Astrocyte of the cerebellum (primary cell): ENCODE measurements around the gene MT1B.

Experiments used
- DNase-seq: peaks from one replicate; pipeline ENCODE4 v3.0.0-alpha.2; 2011; ENCODE audit warnings: low read depth
- H3K4me3 ChIP-seq: 2 replicates; pipeline ENCODE4 v1.5.1; 2011; ENCODE audit warnings: mild to moderate bottlenecking, low read depth, low read length, moderate library complexity
- CTCF ChIP-seq: IDR thresholded peaks from 2 replicates; pipeline ENCODE4 v1.5.1; 2012; ENCODE audit warnings: low read length, low read depth, moderate library complexity, mild to moderate bottlenecking; ENCODE audit errors: missing control alignments
- in situ Hi-C: cut with HindIII; loops from 2 replicates; pipeline ENCODE4 v1.10.0; 2017; ENCODE audit warnings: low sequenced_read_pairs

MT1B gene

GRCh38 chr16:56682703-56683397, 31.2 kb downstream of the MT1B start:
- TF ChIP-seq CTCF, result no peak
- DNase-seq, result no peak
- in situ Hi-C loops, result no loop called here
- H3K4me3 ChIP-seq, result peak overlapping the region; percentile 45

- in situ Hi-C loops, result no loop called here
- no peak for DNase-seq
- H3K4me3 ChIP-seq, result peak overlapping the region; percentile 45
- no peak for TF ChIP-seq CTCF
Observed at GRCh38 chr16:56683424-56684172, 31.9 kb downstream of the MT1B start.

- no peak for TF ChIP-seq CTCF
- DNase-seq, result no peak
- in situ Hi-C loops, result no loop called here
- H3K4me3 ChIP-seq, result no peak overlapping the region
Observed at GRCh38 chr16:56684256-56684925, 32.7 kb downstream of the MT1B start.

GRCh38 chr16:56684926-56685590, 33.4 kb downstream of the MT1B start:
- no peak for DNase-seq
- H3K4me3 ChIP-seq, result no peak overlapping the region
- TF ChIP-seq CTCF, result no peak
- in situ Hi-C loops, result no loop called here

GRCh38 chr16:56686758-56687157, 35.1 kb downstream of the MT1B start:
- in situ Hi-C loops, result no loop called here
- DNase-seq, result no peak
- no peak overlapping the region for H3K4me3 ChIP-seq
- TF ChIP-seq CTCF, result no peak

GRCh38 chr16:56688762-56689161, 37.1 kb downstream of the MT1B start:
- no peak for TF ChIP-seq CTCF
- no peak for DNase-seq
- in situ Hi-C loops, result no loop called here
- H3K4me3 ChIP-seq, result no peak overlapping the region
